ENCODE results near the gene DCP2. TPM values are rescaled to one million over a fixed set of nuclear protein-coding genes. Genes with fewer than 3 reads are reported as not detected.

Gene DCP2
- total RNA-seq, 1 experiment from 2014 or later: 38.3 TPM

Other genes starting within 250 kb of the DCP2 start
- gene APC, start 238.9 kb upstream of the DCP2 start, total RNA-seq (2014; rRNA removed; shearing (Covaris generic)): 55.6 and 63.2 TPM in 2 replicates
- 96.7 and 108 TPM in 2 replicates for gene SRP19, start 115.5 kb upstream of the DCP2 start, total RNA-seq (2014; rRNA removed; shearing (Covaris generic))
- 32.4 and 47.7 TPM in 2 replicates for gene REEP5, start 54.6 kb upstream of the DCP2 start, total RNA-seq (2014; rRNA removed; shearing (Covaris generic))

All from SK-MEL-5 (cell line).